ENCODE measurements around the gene TRUB2. TPM values are rescaled to one million over a fixed set of nuclear protein-coding genes. Genes with fewer than 3 reads are reported as not detected.

The TRUB2 gene
- total and polyA plus RNA-seq, 2 donors (not counting 1 experiment from before 2014, with no cell fraction given), result 7.6 to 21.5 TPM

DNA sequence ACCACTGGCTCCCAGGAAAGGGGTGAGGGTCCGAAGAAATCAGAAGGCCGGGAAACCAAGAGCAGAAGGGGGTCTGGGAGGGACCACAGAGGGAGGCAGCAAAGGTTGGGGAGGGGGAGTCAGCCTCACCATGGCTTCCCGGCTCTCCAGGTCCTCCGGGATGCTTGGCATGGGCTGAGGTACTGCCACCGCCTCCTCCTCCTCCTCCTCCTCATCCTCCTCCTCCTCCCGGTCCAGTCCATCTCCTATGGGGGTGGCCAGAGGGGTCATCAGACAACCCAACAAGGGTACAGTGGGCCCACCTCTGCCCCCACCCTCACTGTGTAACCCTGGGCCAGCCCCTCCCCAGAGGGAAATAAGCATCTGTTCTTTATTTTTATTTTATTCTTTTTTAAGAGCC is 63.9 kb downstream of the TRUB2 start:
- no peaks in the 10 kb centered on the region for H3K9me3 Mint-ChIP-seq (ENCODE audit: insufficient read depth)
- POLR2A ChIA-PET, result no interaction called here
- Histone ChIP-seq H3K4me3 (ENCODE audit: control extremely low read depth in 1 of 5, extremely low read depth in 1 of 5, insufficient read depth in 1 of 5, low read depth in 2 of 5, low read length in 4 of 5) (no peak overlapping the region), H3K27me3 (replicated peaks in 1 of 4; ENCODE audit: control extremely low read depth in 1 of 4, control insufficient read depth in 3 of 4, insufficient read depth in 4 of 4, low read length in 3 of 4) (no peaks in the 10 kb centered on the region), H3K36me3 (replicated peaks in 1 of 2; ENCODE audit: control extremely low read depth in 1 of 2, control insufficient read depth in 1 of 2, extremely low read depth in 1 of 2, insufficient read depth in 2 of 2, low read length in 1 of 2) (peaks cover 3 to 37% of the 10 kb centered on the region in 2 experiments), H3K9ac (ENCODE audit: low read length) (no peak overlapping the region), H2AFZ (ENCODE audit: insufficient read depth, low read depth, low read length, poor library complexity, severe bottlenecking) (no peak overlapping the region), H3K4me1 (ENCODE audit: control insufficient read depth in 2 of 2, insufficient read depth in 2 of 2, low read length in 2 of 2) (peaks cover 0 to 1% of the 10 kb centered on the region in 2 donors), H3K9me3 (ENCODE audit: control extremely low read depth in 1 of 3, control insufficient read depth in 2 of 3, insufficient read depth in 1 of 3, low read length in 2 of 3) (no peaks in the 10 kb centered on the region), H4K20me1 (ENCODE audit: control insufficient read depth, insufficient read depth, low read length, poor library complexity, severe bottlenecking) (no peaks in the 10 kb centered on the region), H3K27ac (ENCODE audit: low read length in 2 of 2) (no peak overlapping the region), H3K79me2 (ENCODE audit: control insufficient read depth, insufficient read depth, low read length) (no peaks in the 10 kb centered on the region), H3K4me2 (replicated peaks; ENCODE audit: low read depth, low read length, poor library complexity, severe bottlenecking) (no peak overlapping the region)
- no peak for TF ChIP-seq CTCF (IDR thresholded peaks at IDR 0.05)
- TF ChIP-seq EZH2 (IDR thresholded peaks at IDR 0.05; ENCODE audit: borderline replicate concordance, insufficient read depth, low read depth, low read length, poor library complexity, severe bottlenecking), result no peak
- intact Hi-C loops (cut with micrococcal nuclease), result no loop called here
- no peak overlapping the region for H3K4me3 Mint-ChIP-seq
- no peak for ATAC-seq (ENCODE audit: low read depth)
- CTCF ChIA-PET, result interaction anchor here (0.6 kb wide), 1 partner anchor 10 kb away, joined by 3 read pairs; no protein-coding TSS in a partner anchor
- WGBS (ENCODE audit: insufficient coverage), result 100% methylated on average over 2 of the region's 6 CpGs
- H3K27ac Mint-ChIP-seq, result no peak overlapping the region
- H3K4me1 Mint-ChIP-seq, result peaks cover 2% of the 10 kb centered on the region
- no peak for DNase-seq
- peaks cover 3% of the 10 kb centered on the region for H3K27me3 Mint-ChIP-seq

DNA sequence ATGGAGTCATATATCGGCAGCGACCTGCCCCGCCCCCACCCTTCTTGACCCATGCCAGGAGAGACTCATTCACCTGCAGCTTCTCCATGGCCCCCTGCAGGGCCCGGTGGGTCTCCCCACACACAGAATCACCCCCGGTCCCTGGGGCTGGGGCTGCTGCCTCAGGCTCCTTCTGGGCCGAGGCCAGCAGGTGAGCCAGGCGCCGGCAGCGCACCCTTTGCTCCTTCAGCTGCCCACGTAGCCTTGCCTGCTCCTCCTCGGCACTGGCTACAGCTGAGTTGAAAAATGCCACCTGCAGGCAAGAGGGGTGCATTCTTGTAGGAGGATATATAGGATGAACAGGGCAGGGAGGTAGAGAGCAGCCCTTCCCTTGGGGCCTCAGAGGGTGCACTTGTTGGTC is 64.3 kb downstream of the TRUB2 start:
- intact Hi-C loops (cut with micrococcal nuclease), result no loop called here
- DNase-seq (no peak), ATAC-seq (ENCODE audit: low read depth) (no peak)
- Histone ChIP-seq H2AFZ (ENCODE audit: insufficient read depth, low read depth, low read length, poor library complexity, severe bottlenecking) (no peak overlapping the region), H3K79me2 (ENCODE audit: control insufficient read depth, insufficient read depth, low read length) (no peaks in the 10 kb centered on the region), H3K9me3 (ENCODE audit: control extremely low read depth in 1 of 3, control insufficient read depth in 2 of 3, insufficient read depth in 1 of 3, low read length in 2 of 3) (no peaks in the 10 kb centered on the region), H4K20me1 (ENCODE audit: control insufficient read depth, insufficient read depth, low read length, poor library complexity, severe bottlenecking) (no peaks in the 10 kb centered on the region), H3K4me1 (ENCODE audit: control insufficient read depth in 2 of 2, insufficient read depth in 2 of 2, low read length in 2 of 2) (peaks cover 0 to 6% of the 10 kb centered on the region in 2 donors), H3K4me3 (ENCODE audit: control extremely low read depth in 1 of 5, extremely low read depth in 1 of 5, insufficient read depth in 1 of 5, low read depth in 2 of 5, low read length in 4 of 5) (no peak overlapping the region), H3K9ac (ENCODE audit: low read length) (no peak overlapping the region), H3K4me2 (replicated peaks; ENCODE audit: low read depth, low read length, poor library complexity, severe bottlenecking) (no peak overlapping the region), H3K27ac (ENCODE audit: low read length in 2 of 2) (no peak overlapping the region), H3K27me3 (replicated peaks in 1 of 4; ENCODE audit: control extremely low read depth in 1 of 4, control insufficient read depth in 3 of 4, insufficient read depth in 4 of 4, low read length in 3 of 4) (peaks cover 0 to 4% (median 0%) of the 10 kb centered on the region in 4 experiments), H3K36me3 (replicated peaks in 1 of 2; ENCODE audit: control extremely low read depth in 1 of 2, control insufficient read depth in 1 of 2, extremely low read depth in 1 of 2, insufficient read depth in 2 of 2, low read length in 1 of 2) (peaks cover 3 to 37% of the 10 kb centered on the region in 2 experiments)
- Mint-ChIP-seq H3K27me3 (peaks cover 7% of the 10 kb centered on the region), H3K4me1 (peaks cover 7% of the 10 kb centered on the region), H3K4me3 (no peak overlapping the region), H3K9me3 (ENCODE audit: insufficient read depth) (no peaks in the 10 kb centered on the region), H3K27ac (no peak overlapping the region)
- CTCF ChIA-PET, result interaction anchor here (0.6 kb wide), 1 partner anchor 11 kb away, joined by 3 read pairs; no protein-coding TSS in a partner anchor
- POLR2A ChIA-PET, result no interaction called here
- 99% methylated on average over 9 of the region's 11 CpGs for WGBS (ENCODE audit: insufficient coverage)
- no peak for TF ChIP-seq EZH2 (IDR thresholded peaks at IDR 0.05; ENCODE audit: borderline replicate concordance, insufficient read depth, low read depth, low read length, poor library complexity, severe bottlenecking)
- no peak for TF ChIP-seq CTCF (IDR thresholded peaks at IDR 0.05)

Measured in B cell (primary cell).